ENCODE results near the gene RO60. TPM values are rescaled to one million over a fixed set of nuclear protein-coding genes. Genes with fewer than 3 reads are reported as not detected.

Gene RO60
- total RNA-seq, 1 donor from 2014 or later: 70.2 TPM

DNA sequence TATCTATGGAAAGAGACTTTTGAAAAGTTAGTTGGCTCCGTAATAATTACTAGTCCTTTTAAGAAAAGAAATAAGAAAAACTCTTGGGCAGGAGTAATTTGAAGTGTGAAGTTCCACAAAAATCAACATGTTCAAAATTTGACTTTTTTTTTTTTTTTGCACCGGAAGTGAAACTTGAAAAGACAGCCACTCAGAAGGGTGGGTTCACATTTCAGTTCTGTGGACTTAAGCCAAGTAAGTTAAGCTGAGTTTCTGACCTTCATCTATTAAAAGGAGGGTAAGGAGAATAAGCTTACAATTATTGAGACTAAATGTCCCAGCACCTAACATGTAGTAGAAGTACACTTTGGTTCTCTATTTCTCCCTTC, 11.0 kb downstream of the RO60 start:
- Mint-ChIP-seq H3K27ac (peak overlapping the region; percentile 5), H3K36me3 (ENCODE audit: low read depth) (peaks cover 32% of the 10 kb centered on the region), H3K27me3 (no peaks in the 10 kb centered on the region), H3K4me3 (peak overlapping the region; percentile 17), H3K4me1 (peaks cover 35% of the 10 kb centered on the region), H3K9me3 (no peaks in the 10 kb centered on the region)
- intact Hi-C loops (cut with micrococcal nuclease): no loop called here
- no peak for DNase-seq

DNA sequence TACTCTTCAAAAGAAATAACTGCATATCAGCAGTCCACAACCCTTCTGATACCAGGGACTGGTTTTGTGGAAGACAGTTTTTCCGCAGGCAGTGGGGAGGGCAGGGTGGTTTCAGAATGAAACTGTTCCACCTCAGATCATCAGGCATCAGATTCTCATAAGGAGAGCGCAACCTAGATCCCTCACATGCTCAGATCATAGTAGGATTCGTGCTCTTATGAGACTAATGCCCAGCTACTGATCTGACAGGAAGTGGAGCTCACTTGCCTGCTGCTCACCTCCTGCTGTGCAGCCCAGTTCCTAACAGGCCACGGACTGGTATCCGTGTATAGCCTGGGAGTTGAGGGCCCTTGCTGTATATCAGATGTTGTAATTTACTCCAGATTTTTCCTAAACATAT, 11.5 kb downstream of the RO60 start:
- Mint-ChIP-seq H3K9me3 (no peaks in the 10 kb centered on the region), H3K4me1 (peaks cover 30% of the 10 kb centered on the region), H3K27ac (no peak overlapping the region), H3K36me3 (ENCODE audit: low read depth) (peaks cover 37% of the 10 kb centered on the region), H3K27me3 (no peaks in the 10 kb centered on the region), H3K4me3 (no peak overlapping the region)
- DNase-seq: no peak
- intact Hi-C loops (cut with micrococcal nuclease): no loop called here

DNA sequence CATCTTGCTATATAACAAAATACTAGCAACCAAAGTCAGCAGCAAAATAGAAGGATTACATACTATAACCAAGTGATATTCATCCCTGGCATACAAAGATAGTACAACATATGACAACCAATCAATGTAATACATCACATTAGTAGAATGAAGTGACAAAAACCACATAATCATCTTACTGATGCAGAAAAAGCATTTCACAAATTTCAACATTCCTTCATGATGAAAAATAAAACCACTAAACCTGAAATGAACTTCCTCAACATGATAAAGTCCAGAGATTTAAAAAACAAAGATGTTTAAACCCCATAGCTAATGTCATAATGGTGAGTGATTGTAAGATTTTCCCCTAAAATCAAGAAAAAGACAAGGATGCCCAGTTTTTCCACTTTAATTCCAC, 18.6 kb downstream of the RO60 start:
- H3K36me3 Mint-ChIP-seq (ENCODE audit: low read depth): peaks cover 53% of the 10 kb centered on the region
- no peak overlapping the region for H3K4me3 Mint-ChIP-seq
- intact Hi-C loops (cut with micrococcal nuclease): no loop called here
- no peak for DNase-seq
- H3K4me1 Mint-ChIP-seq: peaks cover 2% of the 10 kb centered on the region
- no peaks in the 10 kb centered on the region for H3K27me3 Mint-ChIP-seq
- H3K27ac Mint-ChIP-seq: no peak overlapping the region
- peaks cover 12% of the 10 kb centered on the region for H3K9me3 Mint-ChIP-seq

DNA sequence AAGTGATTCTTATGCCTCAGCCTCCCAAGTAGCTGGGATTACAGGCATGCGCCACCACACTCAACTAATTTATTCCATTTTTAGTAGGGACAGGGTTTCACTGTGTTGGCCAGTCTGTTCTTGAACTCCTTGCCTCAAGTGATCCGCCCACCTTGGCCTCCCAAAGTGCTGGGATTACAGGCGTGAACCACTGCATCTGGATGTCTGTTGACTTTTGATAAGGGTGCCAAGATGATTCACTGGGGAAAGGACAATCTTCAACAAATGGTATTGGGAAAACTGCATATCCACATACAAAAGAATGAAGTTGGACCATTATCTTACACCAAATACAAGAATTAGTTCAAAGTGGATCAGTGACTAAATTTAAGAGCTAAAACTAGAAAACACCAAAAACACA, 19.8 kb downstream of the RO60 start:
- Mint-ChIP-seq H3K4me3 (no peak overlapping the region), H3K36me3 (ENCODE audit: low read depth) (peaks cover 54% of the 10 kb centered on the region)

DNA sequence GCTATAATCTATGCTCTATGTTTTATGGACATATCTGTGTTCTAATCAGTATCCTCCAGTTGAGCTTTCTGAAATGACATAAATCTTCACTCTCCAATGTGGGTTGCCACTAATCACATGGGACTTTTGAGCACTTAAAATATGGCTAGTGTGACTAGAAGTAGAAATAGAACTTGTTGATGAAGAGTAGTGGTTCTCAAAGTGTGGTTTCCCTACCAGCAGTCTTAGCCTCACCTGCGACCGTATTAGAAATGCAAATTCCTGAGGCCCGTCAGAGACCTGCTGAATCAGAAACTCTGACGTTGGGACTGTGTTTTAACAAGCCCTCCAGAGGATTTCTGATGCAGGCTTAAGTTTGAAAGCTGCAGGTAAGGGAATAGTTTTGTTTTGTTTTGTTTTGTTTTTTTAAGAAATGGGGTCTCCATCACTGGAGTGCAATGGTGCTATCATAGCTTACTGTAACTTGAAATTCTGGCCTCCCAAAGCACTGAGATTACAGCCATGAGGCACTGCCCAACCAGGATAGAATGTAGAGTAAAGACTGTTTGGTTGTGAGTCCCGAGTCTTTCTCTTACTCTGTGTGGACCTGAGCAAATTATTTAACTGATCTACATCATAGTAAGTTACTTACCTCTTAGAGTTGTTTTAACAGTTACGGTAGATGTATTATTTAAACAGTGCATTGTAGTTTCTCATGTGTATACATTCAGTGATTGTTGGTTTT, 24.1 kb downstream of the RO60 start:
- Mint-ChIP-seq H3K4me1 (no peaks in the 10 kb centered on the region), H3K36me3 (ENCODE audit: low read depth) (peaks cover 43% of the 10 kb centered on the region), H3K4me3 (no peak overlapping the region), H3K27ac (no peak overlapping the region), H3K27me3 (no peaks in the 10 kb centered on the region), H3K9me3 (peaks cover 3% of the 10 kb centered on the region)
- no peak for DNase-seq
- intact Hi-C loops (cut with micrococcal nuclease): no loop called here

More for the DNA sequence above, 19.8 kb downstream of the RO60 start:
- intact Hi-C loops (cut with micrococcal nuclease): no loop called here
- no peak for DNase-seq
- H3K4me1 Mint-ChIP-seq: peaks cover 2% of the 10 kb centered on the region
- H3K27ac Mint-ChIP-seq: no peak overlapping the region
- no peaks in the 10 kb centered on the region for H3K27me3 Mint-ChIP-seq
- H3K9me3 Mint-ChIP-seq: peaks cover 12% of the 10 kb centered on the region

DNA sequence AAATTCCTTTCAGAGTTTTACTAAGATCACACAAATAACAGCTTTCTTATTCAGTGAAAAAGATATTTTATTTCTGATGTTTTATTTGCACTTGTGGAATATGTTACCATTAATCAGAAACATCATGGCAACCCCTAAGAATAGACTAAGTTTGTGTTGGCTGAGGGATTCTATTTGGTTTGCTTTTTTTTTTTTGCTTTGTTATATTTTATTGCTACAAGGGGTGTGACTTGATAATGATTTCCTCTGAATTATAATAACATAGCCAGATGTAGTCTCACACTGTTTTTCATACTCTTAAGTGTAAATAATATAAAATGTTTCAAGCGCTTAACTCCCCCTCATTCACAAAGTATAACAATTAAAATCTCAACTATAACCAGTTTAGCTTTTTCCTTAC, 25.9 kb downstream of the RO60 start:
- DNase-seq: no peak
- Mint-ChIP-seq H3K4me3 (no peak overlapping the region), H3K27ac (no peak overlapping the region), H3K4me1 (peaks cover 1% of the 10 kb centered on the region), H3K36me3 (ENCODE audit: low read depth) (peaks cover 36% of the 10 kb centered on the region), H3K9me3 (no peaks in the 10 kb centered on the region), H3K27me3 (no peaks in the 10 kb centered on the region)
- intact Hi-C loops (cut with micrococcal nuclease): no loop called here

DNA sequence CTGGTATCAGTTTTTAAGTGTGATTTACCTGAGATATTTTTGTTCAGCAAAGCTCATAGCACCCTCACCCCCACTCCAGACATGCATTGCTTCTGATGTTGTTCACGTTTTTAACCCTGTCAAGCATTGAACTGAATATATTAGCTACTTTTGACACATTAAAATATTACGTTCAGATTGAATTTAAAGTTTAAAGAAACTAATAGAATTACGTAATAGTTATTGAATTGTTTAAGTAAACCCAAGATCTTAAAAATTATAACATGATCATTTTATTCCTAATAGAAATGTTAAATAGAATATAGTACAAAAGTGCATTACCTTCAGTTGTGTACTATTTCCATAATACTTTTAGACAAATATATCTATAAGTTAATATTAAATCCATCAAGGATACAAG, 26.9 kb downstream of the RO60 start:
- DNase-seq: no peak
- Mint-ChIP-seq H3K27me3 (no peaks in the 10 kb centered on the region), H3K4me1 (peaks cover 1% of the 10 kb centered on the region), H3K27ac (no peak overlapping the region), H3K36me3 (ENCODE audit: low read depth) (peaks cover 33% of the 10 kb centered on the region), H3K4me3 (no peak overlapping the region), H3K9me3 (no peaks in the 10 kb centered on the region)
- intact Hi-C loops (cut with micrococcal nuclease): no loop called here

DNA sequence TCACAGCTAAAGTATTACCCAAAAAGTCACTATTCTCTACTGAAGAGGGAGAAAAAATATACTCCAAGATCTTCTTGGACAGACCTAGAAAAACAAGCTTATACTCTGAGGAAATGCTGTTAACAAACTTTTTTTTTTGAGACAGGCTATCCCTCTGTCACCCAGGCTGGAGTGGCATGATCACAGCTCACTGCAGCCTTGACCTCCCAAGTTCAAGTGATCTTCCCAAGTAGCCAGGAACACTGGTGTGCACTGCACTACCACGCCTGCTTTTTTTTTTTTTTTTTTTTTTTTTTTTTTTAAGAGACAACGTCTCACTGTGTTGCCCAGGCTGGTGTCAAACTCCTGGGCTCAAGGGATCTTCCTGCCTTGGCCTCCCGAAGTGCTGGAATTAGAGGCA, 28.5 kb downstream of the RO60 start:
- H3K4me1 Mint-ChIP-seq: peaks cover 1% of the 10 kb centered on the region
- intact Hi-C loops (cut with micrococcal nuclease): no loop called here

DNA sequence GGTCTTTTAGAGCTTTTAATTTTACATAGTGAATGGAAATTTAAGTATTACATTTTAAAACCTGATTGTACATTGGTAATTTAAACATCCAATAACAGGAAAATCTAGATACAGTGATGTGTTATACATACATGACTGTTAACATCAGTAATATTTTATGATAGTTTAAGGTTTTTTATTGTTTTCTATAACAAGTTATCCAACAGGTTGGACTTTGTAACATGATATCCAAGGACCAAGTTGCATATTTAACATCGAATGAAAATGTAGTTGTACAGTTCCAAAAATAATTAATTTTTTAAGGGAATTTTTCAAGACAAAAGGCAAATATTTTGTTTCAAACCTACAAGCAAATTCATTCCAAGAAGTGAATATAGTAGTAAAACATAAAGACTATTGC, 31.5 kb downstream of the RO60 start:
- Mint-ChIP-seq H3K4me1 (peaks cover 1% of the 10 kb centered on the region), H3K4me3 (no peak overlapping the region), H3K27me3 (no peaks in the 10 kb centered on the region), H3K36me3 (ENCODE audit: low read depth) (peaks cover 19% of the 10 kb centered on the region), H3K27ac (no peak overlapping the region), H3K9me3 (no peaks in the 10 kb centered on the region)
- no peak for DNase-seq
- intact Hi-C loops (cut with micrococcal nuclease): no loop called here

More for the DNA sequence above, 28.5 kb downstream of the RO60 start:
- H3K27ac Mint-ChIP-seq: no peak overlapping the region
- no peak for DNase-seq
- no peaks in the 10 kb centered on the region for H3K27me3 Mint-ChIP-seq
- H3K9me3 Mint-ChIP-seq: no peaks in the 10 kb centered on the region
- H3K36me3 Mint-ChIP-seq (ENCODE audit: low read depth): peaks cover 26% of the 10 kb centered on the region
- no peak overlapping the region for H3K4me3 Mint-ChIP-seq

DNA sequence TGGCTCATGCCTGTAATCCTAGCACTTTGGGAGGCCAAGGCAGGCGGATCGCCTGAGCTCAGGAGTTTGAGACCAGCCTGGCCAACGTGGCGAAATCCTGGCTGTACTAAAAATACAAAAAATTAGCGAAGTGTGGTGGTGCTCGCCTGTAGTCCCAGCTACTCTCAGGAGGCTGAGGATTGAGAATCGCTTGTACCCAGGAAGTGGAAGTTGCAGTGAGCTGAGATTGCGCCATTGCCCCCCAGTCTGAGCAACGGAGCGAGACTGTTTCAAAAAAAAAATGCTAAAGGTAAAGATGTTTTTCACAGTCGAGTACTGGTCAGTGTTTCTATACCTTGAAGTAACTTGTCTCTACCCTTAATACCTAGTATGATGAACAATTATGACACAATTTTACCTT, 34.7 kb downstream of the RO60 start:
- H3K4me1 Mint-ChIP-seq: no peaks in the 10 kb centered on the region
- intact Hi-C loops (cut with micrococcal nuclease): no loop called here
- no peak overlapping the region for H3K4me3 Mint-ChIP-seq
- H3K36me3 Mint-ChIP-seq (ENCODE audit: low read depth): peaks cover 30% of the 10 kb centered on the region
- no peak overlapping the region for H3K27ac Mint-ChIP-seq
- DNase-seq: no peak
- H3K9me3 Mint-ChIP-seq: no peaks in the 10 kb centered on the region
- no peaks in the 10 kb centered on the region for H3K27me3 Mint-ChIP-seq

DNA sequence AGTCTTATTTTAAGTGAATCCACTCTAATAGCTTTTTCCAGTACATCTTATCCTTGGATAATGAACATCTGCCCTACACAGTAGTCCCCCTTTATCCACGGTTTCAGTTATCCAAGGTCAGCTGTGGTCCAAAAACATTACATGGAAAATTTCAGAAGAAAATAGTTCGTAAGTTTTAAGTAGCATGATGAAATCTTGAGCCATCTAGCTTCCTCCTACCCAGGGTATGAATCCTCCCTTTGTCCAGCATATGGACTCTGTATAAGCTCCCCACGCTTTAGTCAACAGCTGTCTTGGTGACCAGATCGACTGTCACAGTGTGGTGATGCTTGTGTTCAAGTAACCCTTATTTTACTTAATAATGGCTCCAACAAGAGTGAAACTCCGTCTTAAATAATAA, 43.2 kb downstream of the RO60 start:
- H3K4me3 Mint-ChIP-seq: no peak overlapping the region
- intact Hi-C loops (cut with micrococcal nuclease): no loop called here
- H3K4me1 Mint-ChIP-seq: peaks cover 20% of the 10 kb centered on the region
- DNase-seq: no peak
- H3K27ac Mint-ChIP-seq: no peak overlapping the region
- H3K27me3 Mint-ChIP-seq: peaks cover 2% of the 10 kb centered on the region
- peaks cover 15% of the 10 kb centered on the region for H3K36me3 Mint-ChIP-seq (ENCODE audit: low read depth)
- no peaks in the 10 kb centered on the region for H3K9me3 Mint-ChIP-seq

DNA sequence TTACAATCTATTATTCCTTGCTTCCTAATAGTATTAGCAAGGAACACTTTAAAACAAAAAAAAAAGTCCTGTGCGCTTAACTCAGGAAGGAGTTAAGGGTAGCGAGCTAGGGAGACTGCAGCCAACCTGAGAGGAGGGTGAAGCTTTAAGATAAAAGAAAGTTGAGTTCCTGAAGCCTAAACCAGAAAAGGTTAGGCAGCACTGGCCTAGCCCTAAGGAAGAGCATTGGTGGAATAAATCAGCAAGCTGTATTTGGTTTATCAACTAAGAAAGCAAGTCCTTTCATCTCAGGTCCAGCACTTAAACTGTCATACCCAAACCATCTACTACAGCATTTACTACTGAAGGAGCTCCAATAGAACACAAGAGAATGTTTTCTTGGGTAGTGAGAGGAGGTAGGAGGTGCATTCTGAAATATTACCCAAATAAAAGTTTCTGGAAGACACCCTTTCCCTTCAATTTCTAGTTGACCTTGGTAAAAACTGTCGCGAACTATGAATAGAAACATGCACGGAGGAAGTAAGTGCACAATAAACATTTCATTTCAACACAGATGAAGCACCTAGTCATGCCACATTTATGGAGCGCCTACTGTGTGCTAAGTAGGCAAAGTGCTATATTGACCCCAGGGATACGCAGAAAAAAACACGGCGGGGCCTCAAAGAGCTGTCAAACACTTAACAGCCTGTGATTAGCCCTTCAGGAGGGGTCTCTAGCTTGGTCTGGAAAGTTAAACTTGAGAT, 44.5 kb downstream of the RO60 start:
- Mint-ChIP-seq H3K36me3 (ENCODE audit: low read depth) (peaks cover 11% of the 10 kb centered on the region), H3K9me3 (no peaks in the 10 kb centered on the region)
- intact Hi-C loops (cut with micrococcal nuclease): no loop called here

DNA sequence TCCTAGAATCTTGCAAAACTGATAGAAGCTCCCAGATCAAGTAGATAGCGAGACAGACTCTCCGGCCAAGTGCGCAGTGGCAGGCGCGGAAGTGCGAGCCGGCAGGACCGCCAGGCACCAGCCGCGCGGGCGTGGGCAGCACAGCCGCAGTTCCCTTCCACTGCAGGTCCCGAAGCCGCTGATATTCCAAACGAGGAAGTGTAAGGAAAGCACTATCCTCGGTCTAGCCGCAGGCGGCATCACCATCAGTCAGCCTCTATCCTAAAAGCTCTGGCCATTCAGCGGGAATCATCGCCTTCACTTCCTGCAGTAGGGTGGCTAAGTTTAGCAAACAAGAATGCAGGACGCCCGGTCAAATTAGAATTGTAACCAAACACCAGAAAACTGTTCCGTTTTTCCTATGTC, 45.1 kb downstream of the RO60 start:
- H3K4me1 Mint-ChIP-seq: peaks cover 20% of the 10 kb centered on the region
- intact Hi-C loops (cut with micrococcal nuclease): no loop called here
- H3K36me3 Mint-ChIP-seq (ENCODE audit: low read depth): peaks cover 11% of the 10 kb centered on the region
- no peaks in the 10 kb centered on the region for H3K9me3 Mint-ChIP-seq
- DNase-seq: peak; percentile 77
- peaks cover 7% of the 10 kb centered on the region for H3K27me3 Mint-ChIP-seq
- H3K4me3 Mint-ChIP-seq: peak overlapping the region; percentile 94
- H3K27ac Mint-ChIP-seq: peak overlapping the region; percentile 79

More for the DNA sequence above, 44.5 kb downstream of the RO60 start:
- Mint-ChIP-seq H3K4me3 (peak overlapping the region; percentile 94), H3K4me1 (peaks cover 20% of the 10 kb centered on the region), H3K27ac (peak overlapping the region; percentile 51), H3K27me3 (peaks cover 5% of the 10 kb centered on the region)
- DNase-seq: no peak
